ENCODE results near the gene TSG101. TPM values are rescaled to one million over a fixed set of nuclear protein-coding genes. Genes with fewer than 3 reads are reported as not detected.

Gene TSG101
- total RNA-seq, 2 donors from 2014 or later, result 48.3 to 59.0 TPM

GRCh38 chr11:18524248-18524647 is 2.5 kb downstream of the TSG101 start:
- Mint-ChIP-seq H3K27me3 (ENCODE audit: low read depth) (no peaks in the 10 kb centered on the region), H3K4me1 (ENCODE audit: low read depth) (peaks cover 49% of the 10 kb centered on the region), H3K27ac (peak overlapping the region; percentile 48), H3K4me3 (no peak overlapping the region), H3K9me3 (no peaks in the 10 kb centered on the region), H3K36me3 (ENCODE audit: insufficient read depth in 2 of 2) (peaks cover 6 to 9% of the 10 kb centered on the region in 2 donors)
- ATAC-seq (replicated peaks in 1 of 2), result no peak
- no peak for DNase-seq

GRCh38 chr11:18523084-18523483 is 3.7 kb downstream of the TSG101 start:
- no peak for ATAC-seq (replicated peaks in 1 of 2)
- Mint-ChIP-seq H3K36me3 (ENCODE audit: insufficient read depth in 2 of 2) (peaks cover 6 to 9% of the 10 kb centered on the region in 2 donors), H3K27me3 (ENCODE audit: low read depth) (no peaks in the 10 kb centered on the region), H3K27ac (no peak overlapping the region), H3K4me1 (ENCODE audit: low read depth) (peaks cover 49% of the 10 kb centered on the region), H3K4me3 (no peak overlapping the region), H3K9me3 (no peaks in the 10 kb centered on the region)
- no peak for DNase-seq

GRCh38 chr11:18522388-18522787 is 4.4 kb downstream of the TSG101 start:
- Mint-ChIP-seq H3K27ac (peak overlapping the region; percentile 25), H3K9me3 (no peaks in the 10 kb centered on the region), H3K4me3 (no peak overlapping the region), H3K4me1 (ENCODE audit: low read depth) (peaks cover 42% of the 10 kb centered on the region), H3K27me3 (ENCODE audit: low read depth) (no peaks in the 10 kb centered on the region), H3K36me3 (ENCODE audit: insufficient read depth in 2 of 2) (peaks cover 6 to 9% of the 10 kb centered on the region in 2 donors)
- no peak for ATAC-seq (replicated peaks in 1 of 2)
- DNase-seq, result no peak

- DNase-seq (no peak), ATAC-seq (replicated peaks in 1 of 2) (no peak)
- Mint-ChIP-seq H3K9me3 (no peaks in the 10 kb centered on the region), H3K36me3 (ENCODE audit: insufficient read depth in 2 of 2) (peaks cover 3 to 7% of the 10 kb centered on the region in 2 donors), H3K27me3 (ENCODE audit: low read depth) (no peaks in the 10 kb centered on the region), H3K4me1 (ENCODE audit: low read depth) (peaks cover 41% of the 10 kb centered on the region), H3K27ac (no peak overlapping the region), H3K4me3 (no peak overlapping the region)
These were observed 5.6 kb downstream of the TSG101 start for GRCh38 chr11:18521122-18521521.

- Mint-ChIP-seq H3K27me3 (ENCODE audit: low read depth) (no peaks in the 10 kb centered on the region), H3K36me3 (ENCODE audit: insufficient read depth in 2 of 2) (peaks cover 11 to 29% of the 10 kb centered on the region in 2 donors), H3K4me3 (no peak overlapping the region), H3K9me3 (no peaks in the 10 kb centered on the region), H3K27ac (peak overlapping the region; percentile 25), H3K4me1 (ENCODE audit: low read depth) (no peaks in the 10 kb centered on the region)
- DNase-seq (no peak), ATAC-seq (replicated peaks in 1 of 2) (no peak)
These were observed 24.4 kb downstream of the TSG101 start for GRCh38 chr11:18502352-18502751.

GRCh38 chr11:18501629-18502028 is 25.1 kb downstream of the TSG101 start:
- H3K9me3 Mint-ChIP-seq, result no peaks in the 10 kb centered on the region
- no peak overlapping the region for H3K4me3 Mint-ChIP-seq
- H3K27ac Mint-ChIP-seq, result peak overlapping the region; percentile 18
- DNase-seq, result no peak
- no peaks in the 10 kb centered on the region for H3K27me3 Mint-ChIP-seq (ENCODE audit: low read depth)
- ATAC-seq (replicated peaks in 1 of 2), result no peak
- H3K36me3 Mint-ChIP-seq (ENCODE audit: insufficient read depth in 2 of 2), result peaks cover 9 to 28% of the 10 kb centered on the region in 2 donors
- H3K4me1 Mint-ChIP-seq (ENCODE audit: low read depth), result no peaks in the 10 kb centered on the region

GRCh38 chr11:18498039-18498438 is 28.7 kb downstream of the TSG101 start:
- H3K9me3 Mint-ChIP-seq, result no peaks in the 10 kb centered on the region
- no peak for ATAC-seq (replicated peaks in 1 of 2)
- H3K36me3 Mint-ChIP-seq (ENCODE audit: insufficient read depth in 2 of 2), result peaks cover 9 to 35% of the 10 kb centered on the region in 2 donors
- H3K27me3 Mint-ChIP-seq (ENCODE audit: low read depth), result no peaks in the 10 kb centered on the region
- DNase-seq, result no peak
- peak overlapping the region; percentile 35 for H3K27ac Mint-ChIP-seq
- H3K4me1 Mint-ChIP-seq (ENCODE audit: low read depth), result no peaks in the 10 kb centered on the region
- H3K4me3 Mint-ChIP-seq, result no peak overlapping the region

GRCh38 chr11:18495703-18496102 is 31.0 kb downstream of the TSG101 start:
- no peaks in the 10 kb centered on the region for H3K4me1 Mint-ChIP-seq (ENCODE audit: low read depth)
- DNase-seq, result no peak
- no peak overlapping the region for H3K4me3 Mint-ChIP-seq
- H3K27ac Mint-ChIP-seq, result peak overlapping the region; percentile 54
- H3K27me3 Mint-ChIP-seq (ENCODE audit: low read depth), result no peaks in the 10 kb centered on the region
- H3K36me3 Mint-ChIP-seq (ENCODE audit: insufficient read depth in 2 of 2), result peaks cover 8 to 27% of the 10 kb centered on the region in 2 donors
- no peaks in the 10 kb centered on the region for H3K9me3 Mint-ChIP-seq
- no peak for ATAC-seq (replicated peaks in 1 of 2)

- peak overlapping the region; percentile 74 for H3K27ac Mint-ChIP-seq
- ATAC-seq (replicated peaks in 1 of 2) (no peak), DNase-seq (no peak)
- H3K4me1 Mint-ChIP-seq (ENCODE audit: low read depth), result no peaks in the 10 kb centered on the region
- no peaks in the 10 kb centered on the region for H3K9me3 Mint-ChIP-seq
- H3K27me3 Mint-ChIP-seq (ENCODE audit: low read depth), result no peaks in the 10 kb centered on the region
- H3K4me3 Mint-ChIP-seq, result no peak overlapping the region
- H3K36me3 Mint-ChIP-seq (ENCODE audit: insufficient read depth in 2 of 2), result peaks cover 8 to 25% of the 10 kb centered on the region in 2 donors
These were observed 31.5 kb downstream of the TSG101 start for GRCh38 chr11:18495271-18495670.

GRCh38 chr11:18493310-18493709 is 33.4 kb downstream of the TSG101 start:
- peak overlapping the region; percentile 77 for H3K27ac Mint-ChIP-seq

GRCh38 chr11:18492888-18493287 is 33.9 kb downstream of the TSG101 start:
- Mint-ChIP-seq H3K4me3 (no peak overlapping the region), H3K27ac (peak overlapping the region; percentile 77), H3K9me3 (no peaks in the 10 kb centered on the region), H3K27me3 (ENCODE audit: low read depth) (no peaks in the 10 kb centered on the region), H3K4me1 (ENCODE audit: low read depth) (no peaks in the 10 kb centered on the region), H3K36me3 (ENCODE audit: insufficient read depth in 2 of 2) (peaks cover 2 to 16% of the 10 kb centered on the region in 2 donors)
- DNase-seq (no peak), ATAC-seq (replicated peaks in 1 of 2) (no peak)

More at GRCh38 chr11:18493310-18493709, 33.4 kb downstream of the TSG101 start:
- H3K27me3 Mint-ChIP-seq (ENCODE audit: low read depth), result no peaks in the 10 kb centered on the region
- peaks cover 3 to 17% of the 10 kb centered on the region in 2 donors for H3K36me3 Mint-ChIP-seq (ENCODE audit: insufficient read depth in 2 of 2)
- H3K9me3 Mint-ChIP-seq, result no peaks in the 10 kb centered on the region
- ATAC-seq (replicated peaks in 1 of 2) (no peak), DNase-seq (no peak)
- no peaks in the 10 kb centered on the region for H3K4me1 Mint-ChIP-seq (ENCODE audit: low read depth)
- H3K4me3 Mint-ChIP-seq, result no peak overlapping the region

- Mint-ChIP-seq H3K27ac (no peak overlapping the region), H3K4me3 (no peak overlapping the region), H3K4me1 (ENCODE audit: low read depth) (no peaks in the 10 kb centered on the region), H3K27me3 (ENCODE audit: low read depth) (no peaks in the 10 kb centered on the region), H3K36me3 (ENCODE audit: insufficient read depth in 2 of 2) (peaks cover 2 to 19% of the 10 kb centered on the region in 2 donors), H3K9me3 (no peaks in the 10 kb centered on the region)
- no peak for DNase-seq
- no peak for ATAC-seq (replicated peaks in 1 of 2)
These were observed 34.8 kb downstream of the TSG101 start for GRCh38 chr11:18491924-18492323.

- Mint-ChIP-seq H3K27ac (no peak overlapping the region), H3K36me3 (ENCODE audit: insufficient read depth in 2 of 2) (peaks cover 2 to 18% of the 10 kb centered on the region in 2 donors), H3K9me3 (no peaks in the 10 kb centered on the region), H3K27me3 (ENCODE audit: low read depth) (no peaks in the 10 kb centered on the region), H3K4me3 (no peak overlapping the region), H3K4me1 (ENCODE audit: low read depth) (peaks cover 6% of the 10 kb centered on the region)
- DNase-seq (no peak), ATAC-seq (replicated peaks in 1 of 2) (no peak)
These were observed 35.8 kb downstream of the TSG101 start for GRCh38 chr11:18490736-18491485.

GRCh38 chr11:18490319-18490718 is 36.4 kb downstream of the TSG101 start:
- Mint-ChIP-seq H3K27ac (no peak overlapping the region), H3K4me3 (no peak overlapping the region), H3K9me3 (no peaks in the 10 kb centered on the region), H3K27me3 (ENCODE audit: low read depth) (no peaks in the 10 kb centered on the region), H3K4me1 (ENCODE audit: low read depth) (peaks cover 8% of the 10 kb centered on the region), H3K36me3 (ENCODE audit: insufficient read depth in 2 of 2) (peaks cover 2 to 20% of the 10 kb centered on the region in 2 donors)
- ATAC-seq (replicated peaks in 1 of 2) (no peak), DNase-seq (no peak)

Measured in activated T-cell treated with anti-CD3 and anti-CD28 coated beads, Interleukin-2, amount 50 U/mL, for 72 hours (primary cell).